Sigmoid colon (tissue), 7 donors: ENCODE data around the gene COG5. TPM values are rescaled to one million over a fixed set of nuclear protein-coding genes. Genes with fewer than 3 reads are reported as not detected.

Experiments used
- DNase-seq: peaks from one replicate; pipeline ENCODE4 v3.0.0-alpha.2; 2019
- H3K27ac ChIP-seq, 4 donors: fragments of 200-600 bp; sonication (generic); one replicate each; pipeline ENCODE4 v1.5.1; 2016 to 2019; ENCODE audit warnings: mild to moderate bottlenecking in 1 of 4
- H3K27me3 ChIP-seq, 3 donors: fragments of 200-600 bp; sonication (generic); one replicate each; pipeline ENCODE4 v1.5.1; 2019; ENCODE audit warnings: mild to moderate bottlenecking in 1 of 3
- H3K36me3 ChIP-seq, 4 donors: fragments of 200-600 bp; sonication (generic); one replicate each; pipeline ENCODE4 v1.5.1; 2016 to 2019
- H3K4me1 ChIP-seq, 4 donors: fragments of 200-600 bp; sonication (generic); one replicate each; pipeline ENCODE4 v1.5.1; 2017 to 2019
- H3K4me3 ChIP-seq, 4 donors: fragments of 200-600 bp; sonication (generic); one replicate each; pipeline ENCODE4 v1.5.1; 2017 to 2019; ENCODE audit warnings: mild to moderate bottlenecking in 2 of 4, moderate library complexity in 1 of 4
- H3K9me3 ChIP-seq, 4 donors: fragments of 200-600 bp in 3 of 4; sonication (generic) in 3 of 4; one replicate each; pipeline versions ENCODE4 v1.5.1 to v1.6.1; 2013 to 2019
- EP300 ChIP-seq, 4 donors: sonication (generic); formaldehyde crosslinking; IDR thresholded peaks; one replicate each; pipeline ENCODE4 v1.6.1; 2017; ENCODE audit warnings: antibody characterized with exemption in 4 of 4
- POLR2A ChIP-seq, 2 donors: fragments of 450-650 bp; IDR thresholded peaks; one replicate each; pipeline ENCODE4 v1.6.1; 2016; ENCODE audit warnings: antibody characterized with exemption in 2 of 2, mild to moderate bottlenecking in 2 of 2, moderate library complexity in 2 of 2
- POLR2AphosphoS5 ChIP-seq, 4 donors: sonication (generic); formaldehyde crosslinking; IDR thresholded peaks; one replicate each; pipeline ENCODE4 v1.6.1; 2017; ENCODE audit warnings: antibody characterized with exemption in 4 of 4
- WGBS, 2 donors: extraction: QIAGEN DNeasy Blood & Tissue Kit; methylation state at CpG; one replicate each; pipeline ENCODE4 v1.1.7; 2013; 5-methylcytosine and 5-hydroxymethylcytosine counted together
- intact Hi-C: fragments of 100-400 bp; cut with DNase I; formaldehyde crosslinking; loops from one replicate; pipeline ENCODE4 v1.15.1; 2023
- polyA plus RNA-seq, 3 donors: library from polyadenylated mRNA; stranded (reverse); fragments of 200-250 nt; gene quantifications; one replicate each; pipeline ENCODE4 v1.2.3, GENCODE V29; 2013
- total RNA-seq, 4 donors: library from RNA; depleted of rRNA; stranded (reverse); fragments of >200 nt; gene quantifications; one replicate each; pipeline ENCODE4 v1.1.0, GENCODE V29; 2016
- TF ChIP-seq, protein P1 (sequence below), 4 experiments: fragments of 450-650 bp in 3 of 4; fragments of 200-600 bp in 1 of 4; IDR thresholded peaks; one replicate each; pipeline ENCODE4 v1.5.1; 2016 to 2019; ENCODE audit warnings: antibody characterized with exemption in 4 of 4, mild to moderate bottlenecking in 3 of 4, moderate library complexity in 2 of 4
- donor health status: healthy with polysubstance abuse.
- donor health status: Bipolar disorder and iron deficiency.
- donor health status: healthy.

Gene COG5
- total and polyA plus RNA-seq, 7 donors = 11.0 to 73.4 (median 27.6) TPM

DNA sequence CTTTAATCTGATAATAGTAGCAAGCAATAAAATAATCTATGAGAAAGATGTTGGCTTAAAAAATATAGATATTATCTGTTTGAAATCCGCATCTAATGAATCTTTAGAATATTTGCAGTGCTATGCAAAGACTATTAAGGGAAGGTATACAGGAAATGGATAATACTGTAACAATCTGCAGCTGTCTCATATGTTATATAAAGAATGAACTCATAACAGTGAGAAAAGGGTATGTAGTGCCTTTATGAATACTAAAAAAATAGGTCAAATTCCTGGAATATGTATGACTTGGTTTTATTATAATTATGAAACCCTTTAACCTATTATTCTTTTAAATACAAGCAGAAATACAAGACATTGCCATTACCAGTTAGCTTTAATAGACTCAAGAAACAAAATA is 198.9 kb downstream of the COG5 start:
- intact Hi-C loops = no loop called here
- Histone ChIP-seq H3K4me3 (no peak overlapping the region), H3K27me3 (no peaks in the 10 kb centered on the region), H3K9me3 (no peaks in the 10 kb centered on the region), H3K4me1 (no peaks in the 10 kb centered on the region), H3K36me3 (peaks cover 5 to 28% (median 14%) of the 10 kb centered on the region in 4 donors), H3K27ac (no peak overlapping the region)
- TF ChIP-seq EP300 (IDR thresholded peaks at IDR 0.05) = no peak
- WGBS, 2 donors = 72 to 89% methylated on average over 1 of the region's 1 CpG
- no peak for DNase-seq

- DNase-seq = no peak
- Histone ChIP-seq H3K27ac (no peak overlapping the region), H3K4me3 (no peak overlapping the region), H3K27me3 (no peaks in the 10 kb centered on the region), H3K4me1 (no peaks in the 10 kb centered on the region), H3K9me3 (no peaks in the 10 kb centered on the region), H3K36me3 (peaks cover 5 to 37% (median 16%) of the 10 kb centered on the region in 4 donors)
- TF ChIP-seq EP300 (IDR thresholded peaks at IDR 0.05) (no peak), POLR2A (IDR thresholded peaks at IDR 0.05) (no peak), POLR2AphosphoS5 (IDR thresholded peaks at IDR 0.05) (no peak)
- intact Hi-C loops = no loop called here
- 87 to 97% methylated on average over 9 of the region's 9 CpGs for WGBS, 2 donors
Observed at GRCh38 chr7:107359520-107360316, 204.0 kb downstream of the COG5 start.

- H3K27me3 ChIP-seq = no peaks in the 10 kb centered on the region
- 96 to 97% methylated on average over 2 of the region's 2 CpGs for WGBS, 2 donors
- H3K27ac ChIP-seq = no peak overlapping the region
- H3K36me3 ChIP-seq = peaks cover under 1 to 17% (median 10%) of the 10 kb centered on the region in 4 donors
- H3K4me3 ChIP-seq = no peak overlapping the region
- no peaks in the 10 kb centered on the region for H3K9me3 ChIP-seq
- DNase-seq = no peak
- no peaks in the 10 kb centered on the region for H3K4me1 ChIP-seq
- TF ChIP-seq POLR2A (IDR thresholded peaks at IDR 0.05) = no peak
- intact Hi-C loops = no loop called here
Observed at GRCh38 chr7:107355616-107356015, 208.1 kb downstream of the COG5 start.

- DNase-seq = no peak
- Histone ChIP-seq H3K4me3 (no peak overlapping the region), H3K27me3 (no peaks in the 10 kb centered on the region), H3K9me3 (no peaks in the 10 kb centered on the region), H3K4me1 (no peaks in the 10 kb centered on the region), H3K27ac (no peak overlapping the region), H3K36me3 (peaks cover 0 to 8% (median 2%) of the 10 kb centered on the region in 4 donors)
- WGBS, 2 donors = 98 to 99% methylated on average over 3 of the region's 3 CpGs
- intact Hi-C loops = no loop called here
- no peak for TF ChIP-seq EP300 (IDR thresholded peaks at IDR 0.05)
- TF ChIP-seq POLR2A (IDR thresholded peaks at IDR 0.05) = no peak
- TF ChIP-seq POLR2AphosphoS5 (IDR thresholded peaks at IDR 0.05) = no peak
- TF ChIP-seq, protein P1, sequence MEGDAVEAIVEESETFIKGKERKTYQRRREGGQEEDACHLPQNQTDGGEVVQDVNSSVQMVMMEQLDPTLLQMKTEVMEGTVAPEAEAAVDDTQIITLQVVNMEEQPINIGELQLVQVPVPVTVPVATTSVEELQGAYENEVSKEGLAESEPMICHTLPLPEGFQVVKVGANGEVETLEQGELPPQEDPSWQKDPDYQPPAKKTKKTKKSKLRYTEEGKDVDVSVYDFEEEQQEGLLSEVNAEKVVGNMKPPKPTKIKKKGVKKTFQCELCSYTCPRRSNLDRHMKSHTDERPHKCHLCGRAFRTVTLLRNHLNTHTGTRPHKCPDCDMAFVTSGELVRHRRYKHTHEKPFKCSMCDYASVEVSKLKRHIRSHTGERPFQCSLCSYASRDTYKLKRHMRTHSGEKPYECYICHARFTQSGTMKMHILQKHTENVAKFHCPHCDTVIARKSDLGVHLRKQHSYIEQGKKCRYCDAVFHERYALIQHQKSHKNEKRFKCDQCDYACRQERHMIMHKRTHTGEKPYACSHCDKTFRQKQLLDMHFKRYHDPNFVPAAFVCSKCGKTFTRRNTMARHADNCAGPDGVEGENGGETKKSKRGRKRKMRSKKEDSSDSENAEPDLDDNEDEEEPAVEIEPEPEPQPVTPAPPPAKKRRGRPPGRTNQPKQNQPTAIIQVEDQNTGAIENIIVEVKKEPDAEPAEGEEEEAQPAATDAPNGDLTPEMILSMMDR (IDR thresholded peaks at IDR 0.05) = no peak
Observed at GRCh38 chr7:107354640-107355039, 209.1 kb downstream of the COG5 start.

DNA sequence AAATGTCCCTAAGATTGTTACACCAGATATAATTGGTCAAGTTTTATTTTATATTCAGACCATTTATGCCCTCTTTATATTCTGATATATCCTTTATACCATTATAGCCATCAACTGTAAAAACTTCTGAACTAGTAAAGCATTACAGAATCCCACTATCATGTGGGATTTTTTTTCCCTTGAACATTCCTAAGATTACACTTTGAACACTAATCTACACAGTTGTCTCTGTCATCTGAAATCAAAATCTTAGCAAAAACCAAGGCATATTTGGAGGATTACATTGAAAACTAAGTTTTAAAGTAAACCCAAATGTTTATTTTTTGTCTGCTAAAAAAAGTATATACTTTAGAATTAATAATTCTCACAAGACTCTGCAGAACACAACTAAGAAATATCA is 210.0 kb downstream of the COG5 start:
- H3K27me3 ChIP-seq = no peaks in the 10 kb centered on the region
- H3K27ac ChIP-seq = no peak overlapping the region
- no peak for DNase-seq
- intact Hi-C loops = no loop called here
- TF ChIP-seq EP300 (IDR thresholded peaks at IDR 0.05) (no peak), POLR2A (IDR thresholded peaks at IDR 0.05) (no peak), POLR2AphosphoS5 (IDR thresholded peaks at IDR 0.05) (no peak)
- TF ChIP-seq, protein P1 (IDR thresholded peaks at IDR 0.05) = no peak
- H3K4me1 ChIP-seq = no peaks in the 10 kb centered on the region
- H3K4me3 ChIP-seq = no peak overlapping the region
- H3K9me3 ChIP-seq = no peaks in the 10 kb centered on the region
- no peaks in the 10 kb centered on the region for H3K36me3 ChIP-seq

DNA sequence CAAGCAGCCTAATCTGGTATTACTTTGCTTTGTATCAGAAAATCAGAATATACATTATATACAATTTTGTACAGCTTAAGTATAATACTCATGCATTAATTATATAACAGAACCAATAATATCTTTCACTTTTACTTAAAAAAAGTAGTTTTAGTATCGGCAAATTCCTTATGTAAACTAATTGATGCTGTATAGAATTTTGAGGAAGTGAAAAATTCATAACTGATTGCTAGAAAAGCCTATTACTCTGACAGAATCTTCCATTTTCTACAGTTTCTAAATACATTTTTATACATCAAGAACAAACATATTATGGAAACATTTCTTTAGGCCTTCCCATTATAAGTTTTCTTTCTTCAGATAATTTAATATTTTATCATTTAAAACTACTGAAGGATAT is 217.8 kb downstream of the COG5 start:
- no peak for DNase-seq
- Histone ChIP-seq H3K36me3 (no peaks in the 10 kb centered on the region), H3K4me3 (no peak overlapping the region), H3K27ac (no peak overlapping the region), H3K4me1 (no peaks in the 10 kb centered on the region), H3K27me3 (no peaks in the 10 kb centered on the region), H3K9me3 (peaks cover 0 to 2% (median 0%) of the 10 kb centered on the region in 4 donors)
- intact Hi-C loops = no loop called here
- 83 to 94% methylated on average over 1 of the region's 1 CpG for WGBS, 2 donors
- no peak for TF ChIP-seq POLR2AphosphoS5 (IDR thresholded peaks at IDR 0.05)
- TF ChIP-seq POLR2A (IDR thresholded peaks at IDR 0.05) = no peak
- TF ChIP-seq EP300 (IDR thresholded peaks at IDR 0.05) = no peak
- TF ChIP-seq, protein P1 (IDR thresholded peaks at IDR 0.05) = no peak
